ENCODE results near the gene MPV17.

Gene MPV17

DNA sequence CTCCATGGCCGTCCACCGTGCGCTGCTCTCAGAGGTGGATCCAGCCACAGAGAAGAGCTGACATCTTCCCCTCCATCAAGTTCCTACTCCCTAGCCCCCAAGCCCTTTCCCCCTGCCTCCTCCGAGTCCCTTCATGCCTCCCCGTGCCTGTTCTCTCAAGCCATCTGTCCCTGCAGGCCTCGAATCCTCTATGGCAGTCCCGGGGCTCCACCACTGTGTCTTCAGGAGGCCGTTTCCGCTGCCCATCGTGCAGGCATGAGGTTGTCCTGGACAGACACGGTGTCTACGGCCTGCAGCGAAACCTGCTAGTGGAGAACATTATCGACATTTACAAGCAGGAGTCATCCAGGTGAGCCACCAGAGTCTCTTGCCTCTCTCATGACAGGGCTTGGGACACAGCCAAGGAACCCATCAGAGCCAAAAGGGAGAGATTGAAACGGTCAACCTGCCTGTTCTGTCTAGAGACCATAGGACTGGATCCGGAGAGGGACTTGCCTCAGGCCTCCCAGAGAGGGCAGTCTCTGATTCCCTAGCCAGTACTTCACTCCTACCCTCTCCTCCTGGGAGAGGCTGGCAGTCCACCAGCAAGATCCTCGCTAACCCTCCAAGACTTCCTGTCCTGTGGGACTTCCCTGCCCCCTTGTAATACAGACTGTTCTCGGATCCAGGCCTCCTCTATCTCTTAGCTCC is 24.4 kb downstream of the MPV17 start:
- no peak for TF ChIP-seq CTCF (IDR thresholded peaks at IDR 0.05)
- no peaks in the 10 kb centered on the region for H3K36me3 ChIP-seq
- H3K27me3 ChIP-seq = peaks cover 8% of the 10 kb centered on the region
- peaks cover 0 to 4% of the 10 kb centered on the region in 2 experiments for H3K4me1 ChIP-seq (ENCODE audit: control insufficient read depth in 1 of 2, insufficient read depth in 1 of 2, low read depth in 1 of 2, low read length in 1 of 2)
- H3K9me3 ChIP-seq = no peaks in the 10 kb centered on the region
- no peak overlapping the region for H3K4me3 ChIP-seq (ENCODE audit: low read depth in 1 of 2, low read length in 1 of 2)
- H3K27ac ChIP-seq = no peak overlapping the region

GRCh38 chr2:27297195-27297594 is 25.7 kb downstream of the MPV17 start:
- no peak for TF ChIP-seq CTCF (IDR thresholded peaks at IDR 0.05)
- peaks cover 0 to 4% of the 10 kb centered on the region in 2 experiments for H3K4me1 ChIP-seq (ENCODE audit: control insufficient read depth in 1 of 2, insufficient read depth in 1 of 2, low read depth in 1 of 2, low read length in 1 of 2)
- H3K27ac ChIP-seq = no peak overlapping the region
- peaks cover 5% of the 10 kb centered on the region for H3K27me3 ChIP-seq
- no peaks in the 10 kb centered on the region for H3K9me3 ChIP-seq
- H3K36me3 ChIP-seq = no peaks in the 10 kb centered on the region
- H3K4me3 ChIP-seq (ENCODE audit: low read depth in 1 of 2, low read length in 1 of 2) = no peak overlapping the region

GRCh38 chr2:27296481-27296880 is 26.4 kb downstream of the MPV17 start:
- Histone ChIP-seq H3K9me3 (no peaks in the 10 kb centered on the region), H3K27ac (no peak overlapping the region), H3K4me1 (ENCODE audit: control insufficient read depth in 1 of 2, insufficient read depth in 1 of 2, low read depth in 1 of 2, low read length in 1 of 2) (peaks cover 0 to 4% of the 10 kb centered on the region in 2 experiments), H3K36me3 (no peaks in the 10 kb centered on the region), H3K27me3 (peaks cover 12% of the 10 kb centered on the region), H3K4me3 (ENCODE audit: low read depth in 1 of 2, low read length in 1 of 2) (no peak overlapping the region)
- TF ChIP-seq CTCF (IDR thresholded peaks at IDR 0.05) = no peak

GRCh38 chr2:27294928-27295327 is 28.0 kb downstream of the MPV17 start:
- Histone ChIP-seq H3K9me3 (no peaks in the 10 kb centered on the region), H3K36me3 (no peaks in the 10 kb centered on the region), H3K4me3 (ENCODE audit: low read depth in 1 of 2, low read length in 1 of 2) (no peak overlapping the region), H3K4me1 (ENCODE audit: control insufficient read depth in 1 of 2, insufficient read depth in 1 of 2, low read depth in 1 of 2, low read length in 1 of 2) (peaks cover 0 to 4% of the 10 kb centered on the region in 2 experiments), H3K27me3 (peaks cover 26% of the 10 kb centered on the region), H3K27ac (no peak overlapping the region)
- no peak for TF ChIP-seq CTCF (IDR thresholded peaks at IDR 0.05)

- TF ChIP-seq CTCF (IDR thresholded peaks at IDR 0.05) = no peak
- H3K4me3 ChIP-seq (ENCODE audit: low read depth in 1 of 2, low read length in 1 of 2) = no peak overlapping the region
- peaks cover 40% of the 10 kb centered on the region for H3K27me3 ChIP-seq
- H3K27ac ChIP-seq = no peak overlapping the region
- H3K36me3 ChIP-seq = no peaks in the 10 kb centered on the region
- H3K9me3 ChIP-seq = no peaks in the 10 kb centered on the region
- H3K4me1 ChIP-seq (ENCODE audit: control insufficient read depth in 1 of 2, insufficient read depth in 1 of 2, low read depth in 1 of 2, low read length in 1 of 2) = peaks cover 0 to 4% of the 10 kb centered on the region in 2 experiments
Measured at GRCh38 chr2:27291865-27292264, 31.0 kb downstream of the MPV17 start.

All from neutrophil (primary cell).